Endothelial cell of umbilical vein (primary cell): ENCODE measurements around the gene RNF169.
"Not testable (repeated sequence)": the region's sequence is repeated elsewhere in the genome, so short reads cannot be mapped to it uniquely, and the experiment has no call there.

Experiments used
- CTCF ChIP-seq, 2 donors: IDR thresholded peaks; 1 replicate in 1 of 2; 2 replicates in 1 of 2; pipeline ENCODE4 v1.5.1; 2011; ENCODE audit warnings: low read length in 2 of 2, mild to moderate bottlenecking in 2 of 2, moderate library complexity in 2 of 2, control low read depth in 1 of 2, inconsistent platforms in 1 of 2, low read depth in 1 of 2; ENCODE audit not compliant: insufficient read depth in 1 of 2; ENCODE audit errors: extremely low read depth in 1 of 2
- EZH2 ChIP-seq: IDR thresholded peaks from 2 replicates; pipeline ENCODE4 v1.6.1; 2012; ENCODE audit warnings: borderline replicate concordance, low read depth, mild to moderate bottlenecking, moderate library complexity, low read length, inconsistent platforms; ENCODE audit not compliant: severe bottlenecking
- FOS ChIP-seq: IDR thresholded peaks from 2 replicates; pipeline ENCODE4 v1.6.1; 2011; ENCODE audit warnings: mild to moderate bottlenecking, low read length, moderate library complexity, borderline replicate concordance; ENCODE audit not compliant: insufficient read depth
- GATA2 ChIP-seq: IDR thresholded peaks from 2 replicates; pipeline ENCODE4 v1.7.0; 2011; ENCODE audit warnings: low read depth, mild to moderate bottlenecking, moderate library complexity, mixed read lengths, low read length; ENCODE audit not compliant: insufficient read length, insufficient read depth
- MAX ChIP-seq: IDR thresholded peaks from 2 replicates; pipeline ENCODE4 v1.6.1; 2011; ENCODE audit not compliant: insufficient read depth, insufficient read length
- MYC ChIP-seq: IDR thresholded peaks from one replicate; pipeline ENCODE4 v1.6.1; 2011; ENCODE audit warnings: mild to moderate bottlenecking, low read depth, low read length
- POLR2A ChIP-seq: IDR thresholded peaks from 2 replicates; pipeline ENCODE4 v1.6.1; 2012; ENCODE audit warnings: low read depth, mild to moderate bottlenecking, control low read depth, low read length
- POLR2AphosphoS5 ChIP-seq: IDR thresholded peaks from 2 replicates; pipeline ENCODE4 v1.6.1; 2012; ENCODE audit warnings: low read depth, mild to moderate bottlenecking, control low read depth, low read length, moderate library complexity; ENCODE audit not compliant: insufficient read depth

GRCh38 chr11:74750598-74750997 lies 1.9 kb downstream of the RNF169 start:
- not testable (repeated sequence) for TF ChIP-seq EZH2; CTCF (IDR thresholded peaks at IDR 0.05; ENCODE audit: extremely low read depth in 1 of 2, insufficient read depth in 1 of 2, low read depth in 1 of 2, low read length in 2 of 2); MYC; MAX; POLR2A; POLR2AphosphoS5; FOS; GATA2
